ENCODE results near the gene CAAP1.
"Not testable (repeated sequence)": the region's sequence is repeated elsewhere in the genome, so short reads cannot be mapped to it uniquely, and the experiment has no call there.

Gene CAAP1

GRCh38 chr9:26828391-26828955 lies 64.1 kb downstream of the CAAP1 start:
- not testable (repeated sequence) for FAIRE-seq

- FAIRE-seq = no peak
These were observed 77.8 kb downstream of the CAAP1 start for GRCh38 chr9:26814799-26815198.

GRCh38 chr9:26813247-26813646 lies 79.4 kb downstream of the CAAP1 start:
- FAIRE-seq = no peak

- no peak for FAIRE-seq
These were observed 80.4 kb downstream of the CAAP1 start for GRCh38 chr9:26812217-26812616.

- FAIRE-seq = no peak
These were observed 81.5 kb downstream of the CAAP1 start for GRCh38 chr9:26811106-26811505.

- FAIRE-seq = no peak
These were observed 82.8 kb downstream of the CAAP1 start for GRCh38 chr9:26809795-26810194.

GRCh38 chr9:26807161-26807560 lies 85.4 kb downstream of the CAAP1 start:
- no peak for FAIRE-seq

- no peak for FAIRE-seq
These were observed 89.7 kb downstream of the CAAP1 start for GRCh38 chr9:26802921-26803320.

- FAIRE-seq = no peak
These were observed 90.8 kb downstream of the CAAP1 start for GRCh38 chr9:26801772-26802171.

GRCh38 chr9:26800322-26800721 lies 92.3 kb downstream of the CAAP1 start:
- FAIRE-seq = no peak

- no peak for FAIRE-seq
These were observed 101.3 kb downstream of the CAAP1 start for GRCh38 chr9:26791274-26791673.

Measured in endometrium (tissue), 2 donors.